ENCODE data around the gene TCP11L2. TPM values are rescaled to one million over a fixed set of nuclear protein-coding genes. Genes with fewer than 3 reads are reported as not detected.

The TCP11L2 gene
- total RNA-seq, 4 donors from 2014 or later, result 55.5 to 81.4 (median 72.7) TPM

- intact Hi-C loops (cut with DNase I; ENCODE audit: low total_unique reads), result no loop called here
- no peak overlapping the region for H3K4me3 ChIP-seq (ENCODE audit: low read depth, poor library complexity, severe bottlenecking)
- no peak for DNase-seq (ENCODE audit: low spot score in 2 of 2)
- WGBS, 2 donors, result 90 to 96% methylated on average over 4 of the region's 4 CpGs
- TF ChIP-seq POLR2A (IDR thresholded peaks at IDR 0.05) (no peak), CTCF (IDR thresholded peaks at IDR 0.05) (no peak)
Measured at GRCh38 chr12:106258226-106258625, 44.3 kb upstream of the TCP11L2 start.

GRCh38 chr12:106258935-106259334 lies 43.6 kb upstream of the TCP11L2 start:
- TF ChIP-seq POLR2A (IDR thresholded peaks at IDR 0.05), result no peak
- no peak for TF ChIP-seq CTCF (IDR thresholded peaks at IDR 0.05)
- intact Hi-C loops (cut with DNase I; ENCODE audit: low total_unique reads), result no loop called here
- H3K4me3 ChIP-seq (ENCODE audit: low read depth, poor library complexity, severe bottlenecking), result no peak overlapping the region
- DNase-seq (ENCODE audit: low spot score in 2 of 2), result no peak
- whole genome bisulfite sequencing, 2 donors, result 64 to 100% methylated on average over 1 of the region's 1 CpG

DNA sequence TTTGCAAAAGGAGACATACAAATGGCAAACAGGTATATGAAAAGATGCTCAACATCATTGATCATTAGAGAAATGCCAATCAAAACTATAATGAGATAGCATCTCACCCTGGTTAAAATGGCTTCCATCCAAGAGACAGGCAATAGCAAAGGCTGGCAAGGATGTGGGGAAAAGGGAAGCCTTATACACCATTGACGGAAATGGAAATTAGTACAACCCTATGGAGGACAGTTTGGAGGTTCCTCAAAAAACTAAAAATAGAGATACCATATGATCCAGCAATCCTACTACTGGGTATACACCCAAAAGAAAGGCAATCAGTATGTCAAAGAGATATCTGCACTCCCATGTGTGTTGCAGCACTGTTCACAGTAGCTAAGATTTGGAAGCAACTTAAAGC lies 37.4 kb upstream of the TCP11L2 start:
- intact Hi-C loops (cut with DNase I; ENCODE audit: low total_unique reads), result no loop called here
- H3K4me3 ChIP-seq (ENCODE audit: low read depth, poor library complexity, severe bottlenecking), result no peak overlapping the region
- 79% methylated on average over 1 of the region's 1 CpG for WGBS, 2 donors
- peak in 1 of 2 donors; percentile 3 for DNase-seq (ENCODE audit: low spot score in 2 of 2)
- TF ChIP-seq CTCF (IDR thresholded peaks at IDR 0.05) (no peak), POLR2A (IDR thresholded peaks at IDR 0.05) (no peak)

GRCh38 chr12:106267535-106267934 lies 35.0 kb upstream of the TCP11L2 start:
- no peak for TF ChIP-seq POLR2A (IDR thresholded peaks at IDR 0.05)
- TF ChIP-seq CTCF (IDR thresholded peaks at IDR 0.05), result no peak
- H3K4me3 ChIP-seq (ENCODE audit: low read depth, poor library complexity, severe bottlenecking), result no peak overlapping the region
- intact Hi-C loops (cut with DNase I; ENCODE audit: low total_unique reads), result no loop called here
- WGBS, 2 donors, result 76 to 83% methylated on average over 2 of the region's 2 CpGs
- DNase-seq (ENCODE audit: low spot score in 2 of 2), result peak in 1 of 2 donors; percentile 7

GRCh38 chr12:106269150-106269771 lies 33.3 kb upstream of the TCP11L2 start:
- TF ChIP-seq CTCF (IDR thresholded peaks at IDR 0.05), result no peak
- no peak for DNase-seq (ENCODE audit: low spot score in 2 of 2)
- 87 to 89% methylated on average over 7 of the region's 7 CpGs for WGBS, 2 donors
- H3K4me3 ChIP-seq (ENCODE audit: low read depth, poor library complexity, severe bottlenecking), result no peak overlapping the region
- intact Hi-C loops (cut with DNase I; ENCODE audit: low total_unique reads), result no loop called here
